OCI-LY1 (cell line): ENCODE measurements around the gene IFI35.

Experiments used
- CTCF ChIP-seq: fragments of 200-600 bp; sonication (generic), shearing (Covaris generic); IDR thresholded peaks from 2 replicates; pipeline ENCODE4 v1.5.1; 2017; ENCODE audit warnings: mild to moderate bottlenecking, antibody characterized with exemption, low read length, moderate library complexity, mixed read lengths
- EZH2 ChIP-seq: fragments of 200-600 bp; sonication (generic), shearing (Covaris generic); IDR thresholded peaks from 2 replicates; pipeline ENCODE4 v1.8.0; 2017; ENCODE audit warnings: borderline replicate concordance, mixed run types, mild to moderate bottlenecking, antibody characterized with exemption, low read length, moderate library complexity, mixed read lengths

- peak; percentile 22; the same call in 1 of the 2 replicates for TF ChIP-seq CTCF
- TF ChIP-seq EZH2 = no peak
These were observed 25.7 kb upstream of the IFI35 start for GRCh38 chr17:42980766-42981397.
